Fibroblast of the conjunctiva (primary cell): Measurements from ENCODE around the gene MCTP1.
"Not testable (repeated sequence)": the region's sequence is repeated elsewhere in the genome, so short reads cannot be mapped to it uniquely, and the experiment has no call there.

Experiments
- DNase-seq: peaks from one replicate; pipeline ENCODE4 v3.0.0-alpha.2; 2010; ENCODE audit warnings: low read depth

The MCTP1 gene

GRCh38 chr5:94959279-94959678 is 325.6 kb downstream of the MCTP1 start:
- DNase-seq, result not testable (repeated sequence)

- DNase-seq, result no peak
These were observed 339.2 kb downstream of the MCTP1 start for GRCh38 chr5:94945656-94946055.

DNA sequence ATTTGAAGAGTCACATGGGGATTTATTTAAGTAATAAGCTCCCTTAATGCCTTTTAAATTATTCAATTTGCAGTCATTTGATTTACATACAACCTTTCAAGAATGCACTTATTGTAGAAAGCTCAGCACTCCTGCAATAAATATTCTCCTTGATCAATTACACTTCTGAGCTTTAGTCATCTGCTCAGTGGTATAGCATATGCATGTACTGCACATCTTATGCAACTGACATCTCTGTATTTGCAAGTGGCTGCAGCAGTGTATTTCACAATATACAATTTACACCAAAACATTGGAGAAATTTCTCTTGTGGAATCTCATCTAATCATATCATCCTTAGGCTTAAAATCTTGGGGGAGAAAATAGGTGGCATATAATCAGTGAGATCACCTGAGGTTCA is 340.7 kb downstream of the MCTP1 start:
- no peak for DNase-seq

DNA sequence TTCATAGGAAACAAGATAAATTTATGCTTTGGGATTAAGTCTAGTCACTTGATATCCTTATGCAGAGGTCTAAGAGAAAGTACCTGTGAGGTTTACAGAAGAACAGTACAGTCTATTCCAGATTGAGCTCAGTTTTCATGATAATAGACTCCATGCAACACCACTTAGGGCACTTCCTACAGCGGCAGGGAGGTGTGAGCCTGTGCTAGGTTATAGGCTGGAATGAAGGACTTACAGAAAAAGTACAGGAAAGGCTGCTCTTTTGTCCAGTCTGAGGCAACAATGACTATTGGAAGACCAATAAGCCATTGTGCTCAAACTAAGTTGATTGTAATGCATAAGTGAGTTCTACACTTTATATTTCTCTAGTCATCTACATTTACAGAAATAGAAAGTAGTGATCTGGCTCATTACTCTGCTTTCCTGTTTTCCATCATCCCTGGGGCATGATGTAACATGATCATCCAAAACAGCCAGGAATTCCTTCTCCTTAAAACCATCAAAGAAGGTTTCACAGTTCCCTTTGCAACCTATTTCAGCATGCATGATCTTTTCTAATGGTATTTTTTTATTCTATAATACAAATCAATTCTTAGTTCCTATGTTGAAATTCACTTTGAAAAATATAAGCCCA is 343.7 kb downstream of the MCTP1 start:
- no peak for DNase-seq

DNA sequence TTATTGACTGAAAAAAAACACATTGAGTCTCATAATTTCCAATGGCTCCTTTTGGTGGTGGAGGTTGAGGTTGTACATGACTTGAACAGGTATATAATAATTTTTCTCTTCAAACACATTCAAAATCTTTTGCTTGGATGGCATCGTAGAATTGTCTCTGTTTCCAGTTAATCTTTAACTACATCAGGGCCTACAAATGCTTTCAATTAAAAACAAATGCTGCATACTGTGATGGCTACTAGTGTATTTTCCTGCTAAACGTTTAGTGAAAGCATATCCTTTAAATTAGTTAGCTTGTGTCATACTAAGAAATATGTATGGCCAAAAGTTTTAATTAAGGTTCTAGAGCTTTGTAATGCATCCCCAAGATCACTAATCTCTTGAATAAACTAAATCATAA is 352.6 kb downstream of the MCTP1 start:
- no peak for DNase-seq

- DNase-seq, result no peak
These were observed 356.0 kb downstream of the MCTP1 start for GRCh38 chr5:94928891-94929290.

- DNase-seq, result no peak
These were observed 364.3 kb downstream of the MCTP1 start for GRCh38 chr5:94920570-94920969.

GRCh38 chr5:94916619-94917018 is 368.3 kb downstream of the MCTP1 start:
- no peak for DNase-seq

- no peak for DNase-seq
These were observed 373.6 kb downstream of the MCTP1 start for GRCh38 chr5:94911276-94911675.

GRCh38 chr5:94910721-94911120 is 374.2 kb downstream of the MCTP1 start:
- DNase-seq, result no peak

DNA sequence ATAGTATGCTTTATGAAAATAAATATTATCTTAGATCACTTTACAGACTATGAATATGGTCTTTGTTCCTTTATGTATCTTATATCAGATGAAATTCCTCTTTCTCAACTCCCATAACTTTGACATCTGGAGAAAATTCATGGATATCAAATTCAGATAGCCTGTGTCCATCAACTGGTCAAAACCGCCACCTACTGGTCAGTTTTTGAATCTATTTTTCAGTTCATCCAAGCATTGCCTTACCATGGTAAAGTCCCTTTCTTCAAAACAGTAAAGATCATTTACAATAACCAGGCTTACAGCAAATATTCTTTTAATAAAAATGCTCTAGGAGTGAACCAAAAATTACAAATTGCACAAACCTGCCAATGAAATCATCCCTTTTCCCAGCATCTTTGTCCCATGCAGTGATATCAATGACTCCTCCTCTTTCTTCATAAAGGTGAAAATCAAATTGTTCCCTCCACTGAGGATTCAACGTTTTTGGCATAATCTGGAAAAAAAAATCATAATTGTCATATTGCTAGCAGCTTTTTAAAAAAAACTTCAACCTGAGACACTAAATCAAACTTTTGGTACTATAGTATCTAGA is 375.9 kb downstream of the MCTP1 start:
- DNase-seq, result peak; percentile 40

DNA sequence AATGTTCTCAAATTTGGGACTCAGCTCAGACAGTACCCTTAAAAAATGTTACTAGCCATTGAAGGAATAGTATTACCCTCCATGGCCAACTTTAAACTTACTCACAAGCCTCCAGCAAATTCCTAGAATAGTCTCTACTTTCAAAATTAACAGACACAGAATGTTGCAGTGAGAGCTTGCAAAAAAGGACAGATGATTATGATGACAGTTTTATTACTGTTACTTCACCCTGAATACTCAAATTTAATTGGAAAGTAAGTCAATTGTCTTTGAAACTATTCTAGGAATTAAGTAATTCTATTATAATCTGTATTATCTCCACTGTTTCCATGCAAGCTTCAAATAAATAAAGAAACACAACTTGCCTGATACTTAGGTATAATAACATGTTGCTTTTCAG is 378.1 kb downstream of the MCTP1 start:
- DNase-seq, result no peak

GRCh38 chr5:94903726-94904125 is 381.2 kb downstream of the MCTP1 start:
- no peak for DNase-seq

DNA sequence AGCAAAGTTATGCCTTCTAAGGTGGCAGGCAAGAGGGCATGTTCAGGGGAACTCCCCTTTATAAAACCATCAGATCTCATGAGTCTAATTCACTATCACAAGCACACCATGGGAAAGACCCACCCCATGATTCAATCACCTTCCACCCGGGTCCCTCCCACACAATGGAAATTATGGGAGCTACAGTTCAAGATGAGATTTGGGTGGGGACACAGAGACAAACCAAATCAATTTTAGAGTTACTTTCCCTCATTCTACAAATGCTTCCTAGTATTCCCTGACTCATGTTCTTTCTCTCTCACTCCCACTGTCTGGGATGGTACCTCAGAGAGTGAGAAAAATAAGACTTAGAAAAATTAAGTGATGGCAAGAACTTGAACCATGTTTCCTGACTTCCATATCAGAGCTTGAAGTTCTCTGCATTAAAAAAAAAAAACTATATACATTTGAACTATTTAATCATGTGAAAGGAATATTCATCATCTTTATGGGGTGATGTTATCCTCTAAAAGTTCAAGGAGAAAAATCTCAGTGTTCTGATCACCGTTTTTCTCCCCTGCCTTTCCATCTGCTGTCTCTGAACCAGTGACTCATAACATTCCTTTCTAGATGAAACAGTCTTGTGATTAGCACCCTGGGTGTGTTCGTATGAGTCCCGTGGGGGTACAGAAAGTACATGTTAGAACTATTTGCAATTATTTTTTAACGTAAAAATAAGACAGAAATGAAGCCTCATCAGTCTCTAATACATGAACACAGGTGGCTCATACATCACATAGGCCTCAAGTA is 383.5 kb downstream of the MCTP1 start:
- DNase-seq, result peak; percentile 59

GRCh38 chr5:94900006-94900505 is 384.8 kb downstream of the MCTP1 start:
- no peak for DNase-seq

DNA sequence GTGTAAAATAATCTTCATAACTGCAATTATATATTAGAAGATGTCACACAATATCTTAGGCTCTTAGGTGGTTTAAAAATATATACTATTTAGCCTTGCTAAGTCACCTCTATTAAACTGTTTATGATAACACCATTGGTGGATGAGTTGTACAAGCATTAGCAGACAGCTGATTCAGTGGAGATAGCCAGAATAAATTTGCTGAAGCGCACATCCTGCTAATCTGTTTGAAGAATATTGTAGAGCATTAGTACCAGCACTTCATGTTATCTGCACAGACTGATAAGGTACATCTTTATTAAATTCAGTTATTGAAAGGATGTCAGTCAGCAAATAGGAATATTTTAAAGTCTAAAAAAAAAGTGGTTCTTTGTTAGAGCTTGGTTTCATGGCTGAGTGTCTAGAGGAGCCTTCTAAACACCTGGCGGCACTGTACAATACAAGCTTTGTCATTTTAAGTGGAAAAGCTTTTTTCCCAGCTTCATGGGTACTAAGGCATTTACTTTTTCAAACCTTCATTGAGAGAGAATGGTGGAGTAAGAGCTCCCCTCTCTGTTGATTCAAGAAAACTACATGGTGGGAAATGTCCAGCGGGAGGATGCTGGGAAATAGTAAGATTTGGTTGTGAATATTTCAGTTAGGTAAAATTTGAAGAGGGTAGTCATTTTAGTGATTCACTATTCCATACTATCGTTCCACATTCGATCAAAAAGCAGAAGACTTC is 391.3 kb downstream of the MCTP1 start:
- DNase-seq, result no peak

DNA sequence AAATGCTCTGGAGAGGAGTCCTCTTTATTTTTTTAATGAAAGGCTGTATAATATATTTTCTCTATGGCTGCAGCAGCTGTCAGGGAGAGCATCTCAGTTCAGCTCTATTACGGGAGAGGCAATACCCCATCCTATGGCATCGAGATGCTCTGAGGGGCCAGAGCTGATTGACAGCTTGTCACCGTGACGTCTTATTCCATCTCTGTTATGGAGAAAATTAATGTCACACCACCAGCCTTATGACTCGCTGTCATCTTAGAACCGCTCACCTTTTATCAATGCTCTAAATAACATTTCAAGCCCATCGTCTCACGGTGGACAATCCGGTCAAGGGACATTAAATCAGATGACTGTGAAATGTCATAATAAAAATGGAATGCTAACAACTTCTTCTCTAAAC is 392.9 kb downstream of the MCTP1 start:
- DNase-seq, result no peak

DNA sequence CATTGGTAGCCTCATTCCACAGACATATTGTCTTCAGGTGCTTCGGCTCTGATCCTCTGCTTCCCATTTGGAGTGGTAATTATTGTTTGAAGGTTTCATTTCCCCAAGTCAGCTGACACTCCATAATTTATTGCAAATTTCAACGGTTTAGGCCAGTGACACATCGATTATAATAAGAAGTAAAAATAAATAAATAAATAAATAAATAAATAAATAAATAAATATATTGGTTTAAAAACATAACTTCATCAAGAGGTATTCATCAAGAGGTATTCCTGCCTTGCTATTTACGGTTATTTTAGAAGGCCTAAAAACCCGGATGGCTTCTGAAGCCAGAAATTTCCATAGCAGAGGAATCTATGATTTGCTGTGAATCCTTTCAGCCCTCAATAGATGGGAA is 393.3 kb downstream of the MCTP1 start:
- DNase-seq, result no peak

- DNase-seq, result no peak
These were observed 394.0 kb downstream of the MCTP1 start for GRCh38 chr5:94890907-94891306.

GRCh38 chr5:94888674-94889073 is 396.2 kb downstream of the MCTP1 start:
- no peak for DNase-seq

DNA sequence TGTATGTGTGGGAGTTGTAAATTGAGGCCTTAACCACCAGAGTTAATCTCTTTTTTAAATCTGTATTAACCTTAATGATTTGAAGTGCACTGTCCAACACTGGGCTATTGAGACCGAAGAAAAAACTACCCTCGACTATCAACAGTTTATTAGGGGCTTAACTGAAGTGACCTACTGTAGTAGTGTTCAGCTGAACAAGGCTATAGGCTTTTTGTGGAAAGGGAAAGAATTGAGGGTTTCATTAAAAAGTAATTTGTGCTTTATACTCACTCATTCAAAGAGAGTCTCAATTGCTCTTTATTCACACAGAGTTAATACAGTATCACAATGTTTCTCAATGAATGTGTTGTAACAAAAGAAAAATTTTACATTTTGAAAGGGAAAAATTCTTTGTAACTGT is 399.0 kb downstream of the MCTP1 start:
- DNase-seq, result no peak

- DNase-seq, result no peak
These were observed 400.6 kb downstream of the MCTP1 start for GRCh38 chr5:94884311-94884710.

DNA sequence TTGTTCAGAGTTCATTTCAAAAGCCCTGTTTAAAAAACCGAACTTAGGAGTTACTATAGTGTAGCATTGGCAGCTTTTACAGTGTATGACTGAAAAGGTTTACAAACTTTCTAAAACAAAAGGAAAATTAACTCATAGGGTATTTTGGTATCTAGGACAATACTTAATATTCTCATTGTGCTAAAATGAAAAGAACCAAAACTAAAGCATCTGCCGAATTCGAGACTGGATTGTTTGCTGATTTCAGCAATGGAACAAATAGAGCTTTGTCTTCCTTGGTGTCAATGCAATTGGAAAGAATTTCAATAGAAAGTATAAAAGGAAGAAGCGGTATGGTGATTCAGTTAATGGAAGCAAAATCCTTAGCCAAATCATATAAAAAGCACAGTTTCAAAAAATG is 412.4 kb downstream of the MCTP1 start:
- DNase-seq, result no peak
